ENCODE data around the gene FOXJ2.

GRCh38 chr12:8076366-8076765 is 43.9 kb downstream of the FOXJ2 start:
- TF ChIP-seq CTCF (IDR thresholded peaks at IDR 0.05; ENCODE audit: borderline replicate concordance, extremely low read depth, low read length, poor library complexity, severe bottlenecking): no peak
- TF ChIP-seq EZH2 (IDR thresholded peaks at IDR 0.05; ENCODE audit: borderline replicate concordance, low read depth, low read length, severe bottlenecking): no peak
